ENCODE data around the gene C14orf39.
"Not testable (repeated sequence)": the region's sequence is repeated elsewhere in the genome, so short reads cannot be mapped to it uniquely, and the experiment has no call there.

DNA sequence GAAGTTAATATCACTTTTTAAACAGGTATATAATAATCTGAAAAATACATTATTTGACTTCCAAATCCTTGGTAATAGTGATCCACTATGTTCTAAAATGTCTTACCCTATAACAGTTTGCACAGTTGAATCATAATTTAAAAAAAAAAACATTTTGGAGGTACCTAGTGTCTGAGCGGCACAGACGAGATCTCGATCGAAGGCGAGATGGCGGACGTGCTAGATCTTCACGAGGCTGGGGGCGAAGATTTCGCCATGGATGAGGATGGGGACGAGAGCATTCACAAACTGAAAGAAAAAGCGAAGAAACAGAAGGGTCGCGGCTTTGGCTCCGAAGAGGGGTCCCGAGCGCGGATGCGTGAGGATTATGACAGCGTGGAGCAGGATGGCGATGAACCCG is 88.3 kb downstream of the C14orf39 start:
- not testable (repeated sequence) for TF ChIP-seq YY1 (IDR thresholded peaks at IDR 0.05; ENCODE audit: insufficient read depth, insufficient read length); ZNF274 (IDR thresholded peaks at IDR 0.05; ENCODE audit: low read depth, low read length)

Data from NT2/D1 (cell line).